HTERT RPE-1 (cell line): ENCODE data around the gene GPR108.

Experiments
- in situ Hi-C: fragments of 300-500 bp; cut with MboI; formaldehyde crosslinking; loops from 4 replicates; pipeline ENCODE4 v1.14.3; 2020; ENCODE audit warnings: low sequenced_read_pairs

Gene GPR108

DNA sequence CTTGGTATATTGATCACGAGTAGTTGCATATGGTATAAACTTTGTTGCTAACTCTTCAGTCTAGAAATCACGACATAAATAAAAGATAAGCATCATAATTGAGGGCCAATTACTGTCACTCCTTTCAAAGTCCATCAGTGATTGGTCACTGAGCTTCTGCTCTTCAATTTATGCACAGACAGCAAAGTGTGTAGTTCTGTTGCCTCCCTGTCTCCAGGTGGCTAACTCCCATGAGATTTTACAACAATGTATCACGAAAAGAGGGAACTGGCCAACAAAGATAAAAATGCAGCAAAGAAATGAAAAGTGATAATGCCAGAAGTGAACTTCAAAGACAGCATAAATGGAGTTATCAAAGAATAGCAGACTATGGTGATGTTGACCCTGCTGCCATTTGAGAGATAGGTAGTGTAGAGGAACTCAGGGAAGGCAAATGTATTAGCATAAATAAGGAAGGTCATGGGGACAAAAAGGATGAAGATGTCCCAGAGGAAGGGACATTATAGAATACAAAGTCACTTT lies 54.7 kb downstream of the GPR108 start:
- in situ Hi-C loops: no loop called here

- in situ Hi-C loops: no loop called here
Observed at GRCh38 chr19:6680141-6680540, 57.2 kb downstream of the GPR108 start.
